HG03139 (cell line): ENCODE results near the gene S100P.
"Not testable (repeated sequence)": the region's sequence is repeated elsewhere in the genome, so short reads cannot be mapped to it uniquely, and the experiment has no call there.

Source experiments
- ATAC-seq: cut with Tn5 transposase; IDR thresholded peaks from one replicate; pipeline ENCODE4 v1.9.1; 2021; ENCODE audit not compliant: unreplicated experiment

Gene S100P

DNA sequence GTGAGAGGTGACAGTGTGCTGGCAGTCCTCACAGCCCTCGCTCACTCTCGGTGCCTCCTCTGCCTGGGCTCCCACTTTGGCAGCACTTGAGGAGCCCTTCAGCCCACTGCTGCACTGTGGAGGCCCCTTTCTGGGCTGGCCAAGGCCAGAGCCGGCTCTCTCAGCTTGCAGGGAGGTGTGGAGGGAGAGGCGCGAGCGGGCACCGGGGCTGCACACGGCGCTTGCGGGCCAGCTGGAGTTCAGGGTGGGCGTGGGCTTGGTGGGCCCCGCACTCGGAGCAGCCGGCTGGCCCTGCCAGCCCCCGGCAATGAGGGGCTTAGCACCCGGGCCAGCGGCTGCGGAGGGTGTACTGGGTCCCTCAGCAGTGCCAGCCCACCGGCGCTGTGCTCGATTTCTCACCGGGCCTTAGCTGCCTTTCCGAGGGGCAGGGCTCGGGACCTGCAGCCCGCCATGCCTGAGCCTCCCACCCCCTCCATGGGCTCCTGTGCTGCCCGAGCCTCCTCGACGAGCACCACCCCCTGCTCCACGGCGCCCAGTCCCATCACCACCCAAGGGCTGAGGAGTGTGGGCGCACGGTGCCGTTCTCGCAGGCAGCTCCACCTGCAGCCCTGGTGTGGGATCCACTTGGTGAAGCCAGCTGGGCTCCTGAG lies 21.0 kb upstream of the S100P start:
- not testable (repeated sequence) for ATAC-seq

- not testable (repeated sequence) for ATAC-seq
Measured at GRCh38 chr4:6673191-6673659, 20.5 kb upstream of the S100P start.

GRCh38 chr4:6673660-6674499 lies 19.8 kb upstream of the S100P start:
- ATAC-seq = peak; percentile 70

DNA sequence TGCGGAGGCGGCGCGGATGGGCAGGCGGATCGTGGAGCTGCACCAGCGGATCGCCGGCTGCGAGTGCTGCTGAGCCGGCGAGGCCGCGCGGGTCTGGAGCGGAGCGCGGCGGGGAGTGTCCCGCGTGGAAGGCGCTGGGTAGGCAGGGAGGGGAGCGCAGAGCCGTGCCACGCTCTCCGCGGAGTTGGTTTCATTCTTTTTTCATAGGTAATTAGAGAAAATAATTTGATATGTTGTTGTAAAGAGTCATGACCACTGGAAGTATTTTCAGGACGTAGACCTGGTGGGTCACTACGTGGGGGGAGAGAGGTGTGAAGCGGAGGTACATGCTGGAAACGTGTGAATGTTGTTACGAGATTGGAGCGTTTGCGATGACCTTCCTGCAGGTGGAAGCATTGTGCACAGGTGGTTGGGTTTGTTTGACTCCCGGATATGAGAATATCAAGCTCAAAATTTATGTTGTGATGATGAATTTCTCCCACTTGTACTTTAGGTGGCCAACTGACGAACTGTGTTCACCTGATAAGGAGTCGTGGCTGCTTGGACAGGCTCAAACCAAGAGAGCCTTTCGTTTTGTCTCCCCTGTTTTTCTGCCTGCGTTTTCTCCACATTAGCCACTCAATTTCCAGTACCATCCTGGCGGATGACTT lies 19.1 kb upstream of the S100P start:
- peak; percentile 40 for ATAC-seq

DNA sequence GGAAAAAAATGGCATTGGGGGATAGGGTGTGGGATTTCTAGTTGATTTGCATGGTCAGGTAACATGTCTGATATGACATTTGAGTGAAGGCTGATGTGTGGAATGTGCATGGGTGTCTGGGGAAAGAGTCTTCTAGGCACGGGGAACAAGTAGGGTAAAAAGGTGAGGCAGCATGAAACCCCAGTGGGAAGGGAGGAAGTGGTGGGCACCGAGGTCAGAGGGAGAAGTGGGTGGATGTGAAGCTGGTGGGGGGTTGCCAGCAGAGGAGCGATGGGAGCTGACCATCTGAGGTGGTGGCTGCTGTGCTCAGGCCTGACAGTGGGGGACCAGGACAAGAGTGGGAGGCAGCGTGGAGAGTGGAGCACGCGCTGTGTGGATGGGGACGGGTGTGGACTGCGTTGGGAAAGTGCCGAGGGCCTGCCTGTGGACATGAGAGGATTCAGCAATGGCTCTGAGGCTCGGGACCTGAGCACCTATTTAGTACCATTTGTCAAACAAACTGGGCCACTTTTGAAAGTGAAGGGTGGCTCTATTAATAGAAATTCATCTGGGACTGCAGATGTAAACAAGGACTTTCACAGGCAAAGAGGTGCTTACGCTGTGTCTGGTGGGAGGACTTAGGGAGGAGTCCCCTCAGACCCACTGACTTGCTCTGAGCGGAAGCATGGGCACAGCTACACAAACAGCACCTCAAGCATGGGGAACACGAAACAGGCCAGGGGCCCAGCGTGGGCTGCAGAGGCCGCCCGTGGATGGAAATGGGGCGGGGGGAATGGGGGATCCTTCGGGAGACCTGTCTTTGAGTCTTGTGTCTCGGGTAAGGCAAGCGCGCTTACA lies 16.7 kb upstream of the S100P start:
- no peak for ATAC-seq

DNA sequence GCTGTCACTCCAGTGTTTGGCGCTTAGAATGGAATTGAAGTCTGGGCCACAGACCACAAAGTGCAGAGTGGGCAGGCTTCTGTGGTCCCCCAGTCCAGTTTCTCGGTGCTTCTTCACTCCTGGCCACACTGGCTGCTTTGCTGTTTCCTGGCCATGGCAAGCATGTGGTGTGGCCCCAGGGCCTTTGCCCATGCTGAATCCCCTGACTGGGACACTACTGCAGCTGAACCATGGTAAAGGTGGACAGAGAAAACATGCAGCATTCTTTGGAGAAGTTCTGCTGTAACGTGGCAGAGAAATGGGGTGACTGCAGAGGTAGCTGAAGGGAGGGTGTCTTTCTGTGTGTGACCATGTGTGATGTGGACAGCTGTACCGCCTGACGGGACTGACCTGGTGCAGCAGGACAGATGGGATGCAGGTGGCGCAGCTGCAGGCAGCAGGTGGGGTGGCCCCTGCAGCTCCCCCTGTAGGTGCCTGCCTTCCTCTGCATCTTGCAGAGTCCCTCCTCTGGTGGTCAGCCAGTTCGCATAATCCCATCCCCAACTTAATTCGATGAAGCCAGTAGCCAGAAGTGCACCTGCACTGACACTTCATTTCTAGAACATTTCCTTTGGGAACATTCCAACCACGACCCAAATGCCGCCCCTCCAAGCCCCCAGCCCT lies 13.2 kb upstream of the S100P start:
- ATAC-seq = no peak

DNA sequence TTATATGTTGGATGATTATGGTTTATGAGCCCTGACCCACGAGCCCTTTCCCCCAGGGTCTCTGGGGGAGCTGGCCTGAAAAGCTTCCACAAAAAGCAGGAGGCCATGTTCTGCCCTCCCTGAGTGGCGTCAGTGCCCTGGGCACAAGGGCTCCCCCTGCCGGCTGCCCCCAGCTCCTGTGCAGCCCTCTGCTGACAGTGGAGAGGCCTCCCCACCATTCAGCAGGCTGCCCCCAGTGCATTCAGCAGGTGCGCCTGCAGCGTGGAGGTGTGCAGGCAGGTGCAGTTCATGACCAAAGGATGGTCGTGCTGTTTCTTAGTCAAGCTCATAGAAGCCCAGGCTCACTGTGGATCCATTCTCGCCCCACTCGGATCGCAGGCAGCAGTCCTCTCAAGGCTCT lies 12.5 kb upstream of the S100P start:
- no peak for ATAC-seq

DNA sequence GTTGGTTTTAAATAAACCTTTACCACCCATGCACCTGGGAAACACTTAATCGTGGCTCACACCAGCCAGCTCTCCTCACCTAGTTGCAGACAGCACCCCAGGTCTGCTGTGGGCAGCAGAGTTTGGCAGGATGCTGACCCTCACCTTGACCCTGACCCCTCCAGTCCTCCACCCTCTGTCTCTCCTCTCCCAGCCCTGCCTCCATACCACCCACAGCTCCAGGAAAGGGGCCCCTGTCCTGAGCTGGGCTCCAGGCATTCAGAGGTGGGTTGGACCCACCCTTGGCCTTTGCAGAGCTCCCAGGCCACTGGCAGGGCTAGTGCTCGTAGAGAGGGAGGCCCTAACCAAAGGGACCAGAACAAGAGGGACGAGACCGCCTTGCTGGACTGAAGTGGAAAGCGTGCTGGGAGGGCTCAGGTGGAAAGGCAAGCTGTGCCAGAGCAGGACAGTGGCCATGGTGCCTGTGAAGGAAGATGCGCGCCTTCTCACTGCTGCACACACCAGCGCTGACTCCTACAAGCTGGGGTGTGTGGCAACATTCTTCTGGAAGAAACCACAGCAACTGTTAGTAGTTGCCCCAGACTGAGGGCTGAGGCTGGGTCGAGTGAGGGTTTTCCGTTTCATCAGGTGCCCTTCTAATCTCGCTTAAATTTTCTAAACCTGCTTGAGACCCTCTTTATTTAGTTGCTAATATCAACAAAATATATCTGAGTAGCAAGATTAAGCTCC lies 10.7 kb upstream of the S100P start:
- no peak for ATAC-seq

GRCh38 chr4:6684656-6685055 lies 9.0 kb upstream of the S100P start:
- no peak for ATAC-seq

DNA sequence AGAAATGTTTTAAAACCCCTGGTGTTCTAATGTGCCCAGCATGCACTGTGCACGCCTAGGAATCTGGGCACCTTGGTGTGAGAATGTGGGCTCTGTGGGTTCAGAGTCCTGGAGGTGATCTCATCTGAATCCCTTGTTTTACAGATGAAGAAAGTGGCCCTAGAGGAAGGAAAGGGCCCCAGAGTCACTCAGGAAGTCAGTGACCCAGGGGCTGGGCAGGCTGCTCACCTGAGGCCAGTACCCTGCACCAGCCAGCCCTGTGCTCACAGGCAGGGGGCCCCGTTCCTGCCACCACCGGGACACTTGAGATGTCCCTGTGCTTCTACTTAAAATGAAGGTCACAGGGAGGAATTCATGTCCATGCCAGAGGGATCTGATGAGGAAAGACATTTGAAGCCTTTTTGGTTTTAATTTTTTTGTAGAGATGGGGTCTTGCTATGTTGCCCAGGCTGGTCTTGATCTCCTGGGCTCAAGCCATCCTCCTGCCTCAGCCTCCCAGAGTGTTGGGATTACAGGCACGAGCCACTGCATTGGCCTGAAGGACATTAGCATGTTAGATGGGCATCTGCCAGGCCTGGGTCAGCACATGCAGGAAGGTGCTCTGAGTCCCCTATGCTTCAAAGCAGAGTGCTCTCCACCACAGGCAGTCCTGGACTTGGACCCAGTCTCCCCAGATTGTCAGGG lies 7.4 kb upstream of the S100P start:
- no peak for ATAC-seq

DNA sequence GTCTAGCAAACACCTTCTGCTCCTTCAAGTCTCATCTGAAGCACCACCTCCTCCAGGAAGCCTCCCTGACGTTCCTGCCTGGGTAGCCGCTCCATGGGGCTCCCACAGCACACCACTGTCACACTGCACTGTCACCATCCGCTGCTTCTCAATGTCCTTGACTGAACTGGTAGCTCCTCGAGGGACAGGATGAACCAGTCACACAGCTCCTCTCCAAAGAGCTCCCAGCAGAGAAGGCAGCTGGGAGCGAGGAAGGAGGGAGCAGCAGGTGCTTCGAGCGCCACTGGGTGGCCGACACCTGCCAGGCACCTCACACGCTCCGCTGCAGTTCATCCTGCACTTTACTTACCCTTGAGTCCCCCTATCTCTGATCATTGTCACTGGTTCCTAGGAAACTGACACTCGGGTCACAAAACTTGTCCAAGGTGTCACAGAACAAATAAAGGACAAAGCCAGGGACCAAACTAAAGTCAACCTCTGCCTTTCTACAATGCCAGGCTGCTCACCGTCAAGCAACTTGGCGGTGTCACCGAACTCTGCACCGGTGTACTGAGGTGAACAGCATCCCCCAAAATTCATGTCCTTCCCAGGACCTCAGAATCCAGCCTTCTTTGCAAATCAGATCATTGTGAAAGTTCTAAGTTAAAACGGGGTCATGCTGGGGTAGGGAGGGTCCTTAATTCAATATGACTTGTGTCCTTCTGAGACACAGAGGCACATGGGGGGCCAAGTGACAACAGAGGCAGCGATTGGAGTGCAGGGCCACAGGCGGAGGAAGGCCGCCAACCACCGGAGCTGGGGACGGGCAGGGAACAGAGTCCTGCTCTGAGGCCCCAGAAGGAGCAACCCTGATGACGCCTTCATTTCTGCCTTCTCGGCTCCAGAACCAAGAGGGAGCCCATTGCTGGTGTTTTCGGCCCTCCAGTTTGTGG lies 5.5 kb upstream of the S100P start:
- no peak for ATAC-seq

DNA sequence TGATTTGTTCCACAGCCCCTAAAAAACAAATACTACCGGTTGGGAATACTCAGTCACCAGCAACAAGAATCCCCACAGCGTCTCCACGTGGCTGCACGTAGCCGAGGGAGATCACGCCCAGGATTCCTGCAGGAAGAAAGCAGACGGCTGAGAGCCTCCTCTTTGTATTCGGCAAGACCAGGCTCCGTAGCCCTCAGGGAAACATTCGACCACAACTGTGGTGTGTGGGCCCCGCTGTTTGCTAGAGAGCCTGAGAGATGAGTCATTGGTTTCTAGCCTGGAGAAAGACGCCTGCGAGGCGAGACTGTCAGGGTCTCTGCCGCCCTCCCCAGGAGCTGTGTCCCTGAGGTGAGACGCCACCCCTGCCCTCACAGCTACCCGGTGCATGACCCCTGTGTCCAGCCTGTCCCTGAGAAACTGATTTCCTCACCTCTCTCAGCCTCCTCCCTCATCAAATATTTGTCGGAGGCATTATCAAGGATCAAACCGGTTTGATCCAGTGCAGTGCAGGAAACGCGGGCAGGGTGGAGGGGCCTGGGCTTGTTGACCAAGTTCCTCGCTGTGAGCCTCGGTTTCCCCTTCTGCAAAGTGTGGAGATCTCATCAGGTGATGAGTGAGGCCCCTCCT lies 4.7 kb upstream of the S100P start:
- peak; percentile 66 for ATAC-seq

DNA sequence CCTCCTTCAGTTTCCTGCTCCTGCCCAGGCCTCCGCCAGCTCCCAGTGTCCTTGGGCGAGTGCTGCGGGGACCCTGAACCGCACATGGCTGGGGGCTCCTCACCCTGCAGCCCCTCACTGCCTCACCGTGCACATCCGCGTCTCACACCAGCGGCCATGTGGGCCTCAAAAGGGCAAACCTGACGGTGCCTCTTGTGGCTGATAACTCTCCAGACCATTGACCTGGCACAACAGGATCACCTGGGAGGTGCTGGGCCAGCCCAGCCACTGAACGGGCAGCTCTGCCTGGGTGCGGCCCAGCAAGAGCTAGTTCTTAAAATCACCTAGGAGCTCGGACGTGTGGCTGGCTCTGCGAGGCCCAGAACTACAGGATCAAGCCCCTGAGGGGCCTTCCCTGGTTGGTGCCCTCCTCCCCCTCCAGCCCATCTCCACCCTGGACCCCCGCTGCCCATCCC lies 4.1 kb upstream of the S100P start:
- ATAC-seq = no peak

- no peak for ATAC-seq
Measured at GRCh38 chr4:6692379-6692778, 1.3 kb upstream of the S100P start.

- ATAC-seq = no peak
Measured at GRCh38 chr4:6692806-6693205, 872 bp upstream of the S100P start.

- no peak for ATAC-seq
Measured at GRCh38 chr4:6694177-6694901, 661 bp downstream of the S100P start.
